Trophoblast cell (in vitro differentiated cells and primary cell): ENCODE measurements around the gene MEIKIN.

Source experiments
- DNase-seq, 2 donors: peaks; one replicate each; pipeline ENCODE4 v3.0.0-alpha.2; 2016
- H2AFZ ChIP-seq: 2 replicates; pipeline ENCODE4 v1.6.1; 2013; ENCODE audit warnings: low read length, moderate library complexity, mild to moderate bottlenecking; ENCODE audit not compliant: insufficient read depth, poor library complexity
- H2AK5ac ChIP-seq: 2 replicates; pipeline ENCODE4 v1.6.1; 2013; ENCODE audit warnings: mild to moderate bottlenecking, low read length
- H2BK120ac ChIP-seq: 2 replicates; pipeline ENCODE4 v1.6.1; 2013; ENCODE audit warnings: low read length, mild to moderate bottlenecking, moderate library complexity; ENCODE audit not compliant: insufficient read depth, poor library complexity
- H2BK12ac ChIP-seq: 2 replicates; pipeline ENCODE4 v1.6.1; 2013; ENCODE audit warnings: mild to moderate bottlenecking, low read length, moderate library complexity
- H2BK5ac ChIP-seq: 2 replicates; pipeline ENCODE4 v1.6.1; 2013; ENCODE audit warnings: low read length, low read depth, moderate library complexity, mild to moderate bottlenecking; ENCODE audit not compliant: poor library complexity
- H3K14ac ChIP-seq: 2 replicates; pipeline ENCODE4 v1.6.1; 2013; ENCODE audit warnings: mild to moderate bottlenecking, low read length
- H3K18ac ChIP-seq: 2 replicates; pipeline ENCODE4 v1.6.1; 2013; ENCODE audit warnings: mild to moderate bottlenecking, low read length
- H3K23ac ChIP-seq: 2 replicates; pipeline ENCODE4 v1.6.1; 2013; ENCODE audit warnings: low read length
- H3K27ac ChIP-seq: 2 replicates; pipeline ENCODE4 v1.5.1; 2013; ENCODE audit warnings: low read depth, mild to moderate bottlenecking, inconsistent platforms, low read length, moderate library complexity
- H3K27me3 ChIP-seq: 2 replicates; pipeline ENCODE4 v1.6.1; 2013; ENCODE audit warnings: inconsistent platforms, mild to moderate bottlenecking, low read length, moderate library complexity; ENCODE audit not compliant: insufficient read depth
- H3K36me3 ChIP-seq, 2 experiments: 1 replicate in 1 of 2; 2 replicates in 1 of 2; pipeline ENCODE4 v1.6.1; 2013; ENCODE audit warnings: low read length in 2 of 2, mild to moderate bottlenecking in 2 of 2, moderate library complexity in 1 of 2; ENCODE audit not compliant: insufficient read depth in 2 of 2, control insufficient read depth in 1 of 2
- H3K4ac ChIP-seq: 2 replicates; pipeline ENCODE4 v1.6.1; 2013; ENCODE audit warnings: low read depth, mild to moderate bottlenecking, low read length, moderate library complexity
- H3K4me1 ChIP-seq, 2 experiments: 1 replicate in 1 of 2; 2 replicates in 1 of 2; pipeline ENCODE4 v1.6.1; 2013; ENCODE audit warnings: low read length in 2 of 2, mild to moderate bottlenecking in 2 of 2, moderate library complexity in 1 of 2; ENCODE audit not compliant: insufficient read depth in 2 of 2, control insufficient read depth in 1 of 2
- H3K4me2 ChIP-seq: 2 replicates; pipeline ENCODE4 v1.6.1; 2013; ENCODE audit warnings: inconsistent platforms, mild to moderate bottlenecking, low read length, moderate library complexity
- H3K4me3 ChIP-seq: 2 replicates; pipeline ENCODE4 v1.5.1; 2013; ENCODE audit warnings: mild to moderate bottlenecking, low read depth, low read length, inconsistent platforms
- H3K79me1 ChIP-seq: one replicate; pipeline ENCODE4 v1.6.1; 2013; ENCODE audit warnings: low read length
- H3K79me2 ChIP-seq: 2 replicates; pipeline ENCODE4 v1.6.1; 2013; ENCODE audit warnings: low read length, mild to moderate bottlenecking; ENCODE audit not compliant: control insufficient read depth, insufficient read depth, poor library complexity
- H3K9ac ChIP-seq: 2 replicates; pipeline ENCODE4 v1.6.1; 2013; ENCODE audit warnings: mild to moderate bottlenecking, low read length
- H3K9me3 ChIP-seq: 2 replicates; pipeline ENCODE4 v1.6.1; 2013; ENCODE audit warnings: low read depth, mild to moderate bottlenecking, control low read depth, inconsistent platforms, low read length; ENCODE audit not compliant: insufficient read depth
- H4K12ac ChIP-seq: 2 replicates; pipeline ENCODE4 v1.6.1; 2013; ENCODE audit warnings: low read depth, mild to moderate bottlenecking, low read length, moderate library complexity
- H4K8ac ChIP-seq: 2 replicates; pipeline ENCODE4 v1.6.1; 2013; ENCODE audit warnings: low read depth, mild to moderate bottlenecking, low read length, moderate library complexity
- H4K91ac ChIP-seq: one replicate; pipeline ENCODE4 v1.6.1; 2013; ENCODE audit warnings: low read depth, mild to moderate bottlenecking, low read length, moderate library complexity
- WGBS: extraction: QIAGEN DNeasy Blood & Tissue Kit; methylation state at CpG from one replicate; pipeline ENCODE4 v1.1.7; 2013; ENCODE audit warnings: missing lambda C conversion rate; ENCODE audit not compliant: insufficient read length, insufficient coverage; ENCODE audit errors: extremely low coverage; 5-methylcytosine and 5-hydroxymethylcytosine counted together

The MEIKIN gene

DNA sequence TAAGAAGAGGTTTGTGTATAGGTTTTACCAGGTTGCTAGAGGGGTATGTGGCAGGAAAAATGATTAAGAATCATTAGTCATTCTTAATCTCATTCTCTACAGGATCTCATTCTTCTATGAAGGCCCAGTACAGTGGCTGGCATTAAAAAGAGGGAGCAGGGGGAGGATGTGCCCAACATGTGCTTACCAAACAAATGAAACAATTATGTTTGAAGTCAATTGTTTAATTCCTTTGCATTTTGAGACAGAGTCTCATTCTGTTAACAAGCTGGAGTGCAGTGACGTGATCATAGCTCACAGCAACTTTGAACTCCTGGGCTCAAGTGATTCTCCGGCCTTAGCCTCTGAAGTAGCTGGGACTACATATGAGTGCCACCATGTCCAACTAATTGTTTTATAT is 171.7 kb downstream of the MEIKIN start:
- no peak overlapping the region for H4K8ac ChIP-seq
- H4K91ac ChIP-seq: no peak overlapping the region
- H2BK12ac ChIP-seq: no peak overlapping the region
- H3K9ac ChIP-seq: no peak overlapping the region
- no peaks in the 10 kb centered on the region for H3K79me2 ChIP-seq
- no peak overlapping the region for H2AFZ ChIP-seq
- no peak overlapping the region for H4K12ac ChIP-seq
- no peaks in the 10 kb centered on the region for H3K27me3 ChIP-seq
- peaks cover 0 to 2% of the 10 kb centered on the region in 2 experiments for H3K4me1 ChIP-seq
- H3K4ac ChIP-seq: no peak overlapping the region
- WGBS: no CpG with 5 or more reads among the region's 2 CpGs
- no peaks in the 10 kb centered on the region for H3K79me1 ChIP-seq
- H3K4me3 ChIP-seq: no peak overlapping the region
- no peaks in the 10 kb centered on the region for H3K9me3 ChIP-seq
- H2AK5ac ChIP-seq: no peak overlapping the region
- DNase-seq: no peak
- no peaks in the 10 kb centered on the region for H3K36me3 ChIP-seq
- H3K27ac ChIP-seq: no peak overlapping the region
- no peak overlapping the region for H3K4me2 ChIP-seq
- H3K23ac ChIP-seq: no peak overlapping the region
- no peak overlapping the region for H3K14ac ChIP-seq
- H2BK5ac ChIP-seq: no peak overlapping the region
- H3K18ac ChIP-seq: no peak overlapping the region
- H2BK120ac ChIP-seq: no peak overlapping the region

DNA sequence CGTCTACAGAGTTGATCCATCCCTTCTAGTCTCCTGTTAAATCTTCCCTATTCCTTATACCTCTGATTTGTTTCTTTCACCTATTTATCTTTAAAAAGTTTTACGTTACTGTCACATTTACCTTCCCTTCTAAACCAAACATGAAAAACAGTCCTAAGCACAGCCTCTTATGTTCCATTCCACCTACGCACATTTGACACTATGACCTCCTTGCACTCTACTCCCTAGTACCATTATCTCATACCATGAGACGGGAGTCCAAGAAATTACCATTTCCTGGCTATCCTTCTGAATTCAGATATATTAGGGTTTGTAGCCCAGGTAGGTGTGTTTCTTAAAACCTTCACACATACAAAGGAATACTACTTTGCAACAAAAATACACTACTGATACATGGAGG is 173.8 kb downstream of the MEIKIN start:
- Histone ChIP-seq H2BK5ac (no peak overlapping the region), H3K4me1 (peaks cover 0 to 2% of the 10 kb centered on the region in 2 experiments), H3K14ac (no peak overlapping the region), H3K4me2 (no peak overlapping the region), H3K23ac (no peak overlapping the region), H3K79me1 (no peaks in the 10 kb centered on the region), H3K9ac (no peak overlapping the region), H3K4me3 (no peak overlapping the region), H2AFZ (no peak overlapping the region), H4K8ac (no peak overlapping the region), H2BK120ac (no peak overlapping the region), H3K27ac (no peak overlapping the region), H3K36me3 (no peaks in the 10 kb centered on the region), H3K27me3 (no peaks in the 10 kb centered on the region), H3K9me3 (no peaks in the 10 kb centered on the region), H3K4ac (no peak overlapping the region), H4K12ac (no peak overlapping the region), H3K79me2 (peaks cover 2% of the 10 kb centered on the region), H2AK5ac (no peak overlapping the region), H3K18ac (no peak overlapping the region), H2BK12ac (no peak overlapping the region), H4K91ac (no peak overlapping the region)
- WGBS: no CpG with 5 or more reads among the region's 4 CpGs
- DNase-seq: no peak

DNA sequence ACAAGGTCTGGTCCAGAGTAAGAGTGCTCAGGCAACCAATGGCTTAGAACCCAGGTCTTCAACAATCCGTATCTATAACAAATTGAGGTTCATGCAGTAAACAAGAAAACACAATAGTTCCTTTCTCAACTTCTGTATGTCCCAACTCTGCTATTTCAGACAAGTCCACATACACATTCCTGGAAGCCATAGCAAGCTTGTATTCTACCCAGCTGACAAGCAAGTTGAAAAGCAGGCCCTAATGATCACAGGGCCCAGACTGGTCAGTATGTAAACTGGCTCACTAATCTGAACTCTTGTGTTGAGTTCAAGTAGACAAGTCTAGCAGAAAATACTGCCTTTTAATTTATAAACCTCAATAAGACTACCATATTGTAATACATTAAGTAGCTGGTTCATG is 175.5 kb downstream of the MEIKIN start:
- Histone ChIP-seq H3K27ac (no peak overlapping the region), H2AK5ac (no peak overlapping the region), H3K18ac (no peak overlapping the region), H3K14ac (no peak overlapping the region), H4K8ac (no peak overlapping the region), H4K91ac (no peak overlapping the region), H3K79me1 (no peaks in the 10 kb centered on the region), H3K36me3 (no peaks in the 10 kb centered on the region), H2BK120ac (no peak overlapping the region), H3K4ac (no peak overlapping the region), H3K9me3 (no peaks in the 10 kb centered on the region), H3K9ac (no peak overlapping the region), H4K12ac (no peak overlapping the region), H3K23ac (no peak overlapping the region), H3K4me1 (peaks cover 0 to 2% of the 10 kb centered on the region in 2 experiments), H3K4me3 (no peak overlapping the region), H2AFZ (no peak overlapping the region), H2BK12ac (no peak overlapping the region), H3K27me3 (no peaks in the 10 kb centered on the region), H3K4me2 (no peak overlapping the region), H3K79me2 (peaks cover 2% of the 10 kb centered on the region), H2BK5ac (no peak overlapping the region)
- no peak for DNase-seq
- no CpG with 5 or more reads among the region's 1 CpG for WGBS

DNA sequence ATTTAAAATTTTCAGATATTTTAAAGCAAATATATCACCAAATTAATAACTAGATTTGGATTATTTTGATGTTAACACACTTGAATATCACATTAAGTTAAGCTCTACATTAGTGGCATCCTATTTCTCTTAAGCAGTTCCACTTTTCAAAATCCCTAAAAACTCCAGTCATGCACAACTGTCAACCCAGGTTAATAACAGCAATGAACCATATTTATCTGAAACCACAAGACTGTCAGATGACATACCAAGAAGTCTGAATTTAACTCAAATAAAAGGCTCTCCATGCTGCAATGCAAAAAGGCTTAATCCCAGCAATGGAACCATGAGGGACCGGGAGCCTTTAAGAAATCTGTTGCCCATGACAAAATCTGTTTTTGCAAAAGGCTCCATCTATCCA is 176.1 kb downstream of the MEIKIN start:
- no peak overlapping the region for H3K4me2 ChIP-seq
- no peak overlapping the region for H2AK5ac ChIP-seq
- no peak overlapping the region for H4K91ac ChIP-seq
- H3K4me3 ChIP-seq: no peak overlapping the region
- no peaks in the 10 kb centered on the region for H3K9me3 ChIP-seq
- no peak overlapping the region for H2AFZ ChIP-seq
- no peak overlapping the region for H3K9ac ChIP-seq
- peaks cover 0 to 2% of the 10 kb centered on the region in 2 experiments for H3K4me1 ChIP-seq
- H3K36me3 ChIP-seq: no peaks in the 10 kb centered on the region
- no peaks in the 10 kb centered on the region for H3K27me3 ChIP-seq
- H3K27ac ChIP-seq: no peak overlapping the region
- H3K4ac ChIP-seq: peak overlapping the region; percentile 62
- no peak overlapping the region for H3K18ac ChIP-seq
- WGBS: no CpG with 5 or more reads among the region's 1 CpG
- H3K14ac ChIP-seq: no peak overlapping the region
- H3K23ac ChIP-seq: no peak overlapping the region
- no peak overlapping the region for H2BK5ac ChIP-seq
- H3K79me2 ChIP-seq: peaks cover 2% of the 10 kb centered on the region
- H2BK120ac ChIP-seq: no peak overlapping the region
- no peak overlapping the region for H2BK12ac ChIP-seq
- no peak overlapping the region for H4K8ac ChIP-seq
- H3K79me1 ChIP-seq: no peaks in the 10 kb centered on the region
- no peak for DNase-seq
- no peak overlapping the region for H4K12ac ChIP-seq
